Measurements from ENCODE around the gene STAC. TPM values are rescaled to one million over a fixed set of nuclear protein-coding genes. Genes with fewer than 3 reads are reported as not detected.

The STAC gene
- total RNA-seq, 3 donors from 2014 or later = 0.43 to 4.5 TPM; not detected in 1

GRCh38 chr3:36434687-36435426, 54.6 kb downstream of the STAC start:
- Histone ChIP-seq H3K36me3 (ENCODE audit: low read depth) (no peaks in the 10 kb centered on the region), H3K4me1 (ENCODE audit: low read depth) (no peaks in the 10 kb centered on the region), H3K4me3 (no peak overlapping the region), H3K9me3 (no peaks in the 10 kb centered on the region)
- TF ChIP-seq CTCF (IDR thresholded peaks at IDR 0.05) = no peak
- intact Hi-C loops (cut with DNase I, micrococcal nuclease) = no loop called here
- no peak for DNase-seq
- ATAC-seq = no peak

GRCh38 chr3:36443028-36443686, 62.9 kb downstream of the STAC start:
- DNase-seq (no peak), ATAC-seq (no peak)
- H3K4me3 ChIP-seq = no peak overlapping the region
- TF ChIP-seq CTCF (IDR thresholded peaks at IDR 0.05) = no peak
- no peaks in the 10 kb centered on the region for H3K9me3 ChIP-seq
- no peaks in the 10 kb centered on the region for H3K36me3 ChIP-seq (ENCODE audit: low read depth)
- H3K4me1 ChIP-seq (ENCODE audit: low read depth) = no peaks in the 10 kb centered on the region
- intact Hi-C loops (cut with DNase I, micrococcal nuclease) = no loop called here

GRCh38 chr3:36444909-36445308, 64.6 kb downstream of the STAC start:
- intact Hi-C loops (cut with DNase I, micrococcal nuclease) = no loop called here
- H3K9me3 ChIP-seq = no peaks in the 10 kb centered on the region
- no peak overlapping the region for H3K4me3 ChIP-seq
- no peak for ATAC-seq
- H3K36me3 ChIP-seq (ENCODE audit: low read depth) = no peaks in the 10 kb centered on the region
- no peaks in the 10 kb centered on the region for H3K4me1 ChIP-seq (ENCODE audit: low read depth)
- no peak for DNase-seq
- no peak for TF ChIP-seq CTCF (IDR thresholded peaks at IDR 0.05)

GRCh38 chr3:36446276-36446675, 66.0 kb downstream of the STAC start:
- Histone ChIP-seq H3K36me3 (ENCODE audit: low read depth) (no peaks in the 10 kb centered on the region), H3K4me3 (no peak overlapping the region), H3K4me1 (ENCODE audit: low read depth) (no peaks in the 10 kb centered on the region), H3K9me3 (no peaks in the 10 kb centered on the region)
- no peak for TF ChIP-seq CTCF (IDR thresholded peaks at IDR 0.05)
- intact Hi-C loops (cut with DNase I, micrococcal nuclease) = no loop called here
- ATAC-seq = no peak
- no peak for DNase-seq

- Histone ChIP-seq H3K4me1 (ENCODE audit: low read depth) (no peaks in the 10 kb centered on the region), H3K36me3 (ENCODE audit: low read depth) (no peaks in the 10 kb centered on the region), H3K4me3 (no peak overlapping the region), H3K9me3 (no peaks in the 10 kb centered on the region)
- TF ChIP-seq CTCF (IDR thresholded peaks at IDR 0.05) = no peak
- ATAC-seq = no peak
- intact Hi-C loops (cut with DNase I, micrococcal nuclease) = no loop called here
- no peak for DNase-seq
Measured at GRCh38 chr3:36447061-36447460, 66.8 kb downstream of the STAC start.
